Skeletal muscle cell (primary cell): Measurements from ENCODE around the gene GGT6.

ENCODE experiments used
- DNase-seq: peaks from one replicate; pipeline ENCODE4 v3.0.0-alpha.2; 2010; ENCODE audit warnings: low read depth
- H3K4me3 ChIP-seq: 2 replicates; pipeline ENCODE4 v1.5.1; 2011; ENCODE audit warnings: low read depth, mild to moderate bottlenecking, control low read depth, low read length, moderate library complexity

GGT6 gene

GRCh38 chr17:4513113-4514032 is 47.0 kb downstream of the GGT6 start:
- no peak for DNase-seq
- no peak overlapping the region for H3K4me3 ChIP-seq

GRCh38 chr17:4512156-4513112 is 47.9 kb downstream of the GGT6 start:
- DNase-seq, result no peak
- no peak overlapping the region for H3K4me3 ChIP-seq

- no peak for DNase-seq
Observed at GRCh38 chr17:4511199-4511932, 49.0 kb downstream of the GGT6 start.

GRCh38 chr17:4510618-4510941 is 49.8 kb downstream of the GGT6 start:
- no peak for DNase-seq

More at GRCh38 chr17:4511199-4511932, 49.0 kb downstream of the GGT6 start:
- H3K4me3 ChIP-seq, result no peak overlapping the region

GRCh38 chr17:4509923-4510617 is 50.3 kb downstream of the GGT6 start:
- no peak for DNase-seq
- no peak overlapping the region for H3K4me3 ChIP-seq

More at GRCh38 chr17:4510618-4510941, 49.8 kb downstream of the GGT6 start:
- no peak overlapping the region for H3K4me3 ChIP-seq

GRCh38 chr17:4509401-4509800 is 51.0 kb downstream of the GGT6 start:
- no peak overlapping the region for H3K4me3 ChIP-seq
- DNase-seq, result no peak

- no peak overlapping the region for H3K4me3 ChIP-seq
- DNase-seq, result no peak
Observed at GRCh38 chr17:4508207-4508606, 52.2 kb downstream of the GGT6 start.

GRCh38 chr17:4507361-4508111 is 52.8 kb downstream of the GGT6 start:
- no peak overlapping the region for H3K4me3 ChIP-seq
- no peak for DNase-seq
